OCI-M1 (cell line): ENCODE measurements around the gene TGFB1.
"Not testable (repeated sequence)": the region's sequence is repeated elsewhere in the genome, so short reads cannot be mapped to it uniquely, and the experiment has no call there.

Experiments
- DNase-seq: peaks from one replicate; lab custom pipeline; 2025; lab: John Stamatoyannopoulos, UW

The TGFB1 gene

DNA sequence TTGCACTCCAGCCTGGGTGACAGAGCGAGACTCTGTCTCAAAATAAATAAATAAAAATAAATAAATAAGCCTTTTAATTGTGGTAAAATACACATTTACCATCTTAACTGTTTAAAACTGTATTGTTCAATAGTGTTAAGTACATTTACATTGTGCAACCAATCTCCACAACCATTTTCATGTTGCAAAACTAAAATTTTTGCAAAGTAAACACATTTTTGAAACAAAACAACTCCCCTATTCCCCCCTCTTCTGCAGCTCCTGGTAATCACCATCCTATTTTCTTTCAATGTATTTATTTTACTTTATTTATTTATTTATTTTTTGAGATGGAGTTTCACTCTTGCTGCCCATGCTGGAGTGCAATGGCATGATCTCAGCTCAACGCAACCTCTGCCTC, 16.0 kb upstream of the TGFB1 start:
- DNase-seq: no peak

DNA sequence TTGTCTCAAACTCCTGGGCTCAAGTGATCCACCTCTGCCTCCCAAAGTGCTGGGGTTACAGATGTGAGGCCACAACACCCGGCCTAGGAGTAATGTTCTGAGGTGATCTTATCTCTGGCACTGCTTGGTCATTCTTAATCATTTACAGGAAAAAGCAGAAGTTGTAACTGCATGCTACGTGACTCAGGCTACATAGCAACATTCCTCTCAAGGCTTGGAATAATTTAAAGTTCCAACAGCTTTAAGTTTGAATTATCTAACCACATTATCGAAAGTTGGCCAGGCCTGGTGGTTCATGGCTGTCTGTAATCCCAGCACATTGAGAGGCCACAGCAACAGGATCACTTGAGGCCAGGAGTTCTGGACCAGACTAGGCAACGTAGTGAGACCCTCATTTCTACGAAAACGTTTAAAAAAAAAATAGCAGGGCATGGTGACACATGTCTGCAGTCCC, 14.2 kb upstream of the TGFB1 start:
- DNase-seq: peak; percentile 98

DNA sequence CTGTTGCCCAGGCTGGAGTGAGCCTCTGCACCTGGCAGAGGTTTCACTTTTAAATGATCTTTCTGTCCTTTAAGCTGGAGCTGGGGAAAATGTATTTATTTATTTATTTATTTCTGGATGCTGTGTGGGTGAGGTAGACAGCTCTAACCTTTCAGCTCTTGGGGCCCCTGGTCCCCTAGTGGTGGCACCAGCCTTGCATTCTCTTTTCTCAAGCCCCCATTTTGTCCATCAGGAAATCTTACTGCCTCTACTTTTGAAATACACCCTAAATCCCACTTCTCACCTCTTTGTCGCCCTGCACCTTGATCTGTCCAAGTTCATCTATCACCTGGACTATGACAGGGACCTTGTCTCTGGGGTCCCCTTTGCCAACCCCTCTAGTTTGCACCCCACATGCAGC, 12.4 kb upstream of the TGFB1 start:
- peak; percentile 55 for DNase-seq

DNA sequence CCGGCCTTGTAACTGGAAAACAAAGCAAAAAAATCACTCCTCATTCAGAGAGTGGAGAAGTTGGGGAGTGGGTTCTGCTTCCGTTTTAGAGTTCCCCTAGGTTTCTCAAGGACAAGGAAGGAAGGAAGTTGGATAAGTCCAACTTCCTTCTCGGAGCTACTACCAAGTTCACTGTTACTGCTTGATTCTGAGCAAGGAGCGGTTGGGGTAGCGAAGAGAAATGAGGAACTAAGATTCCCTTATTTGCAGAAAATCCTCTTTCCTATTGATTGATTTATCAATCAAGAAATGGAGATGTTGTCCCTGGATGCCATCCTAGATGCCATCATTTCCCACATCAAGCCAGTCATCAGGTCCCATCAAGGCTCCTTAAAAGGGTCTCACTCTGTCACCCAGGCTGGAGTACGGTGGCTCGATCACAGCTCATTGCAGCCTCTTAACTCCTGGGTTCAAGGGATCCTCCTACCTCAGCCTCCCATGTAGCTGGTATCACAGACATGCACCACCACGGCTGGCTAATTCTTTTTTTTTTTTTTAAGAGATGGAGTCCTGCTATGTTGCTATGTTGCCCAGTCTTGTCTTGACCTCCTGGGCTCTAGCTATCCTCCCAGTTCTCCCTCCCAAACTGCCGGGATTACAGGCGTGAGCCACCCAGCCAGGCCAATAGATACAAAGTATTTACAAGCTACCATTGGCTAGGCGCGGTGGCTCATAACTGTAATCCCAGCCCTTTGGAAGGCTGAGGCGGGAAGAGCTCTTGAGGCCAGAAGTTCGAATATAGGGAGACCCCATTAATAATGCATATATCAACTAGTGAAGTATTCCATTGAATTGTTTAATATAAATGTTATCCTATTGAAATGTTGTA, 11.0 kb upstream of the TGFB1 start:
- DNase-seq: peak; percentile 90

DNA sequence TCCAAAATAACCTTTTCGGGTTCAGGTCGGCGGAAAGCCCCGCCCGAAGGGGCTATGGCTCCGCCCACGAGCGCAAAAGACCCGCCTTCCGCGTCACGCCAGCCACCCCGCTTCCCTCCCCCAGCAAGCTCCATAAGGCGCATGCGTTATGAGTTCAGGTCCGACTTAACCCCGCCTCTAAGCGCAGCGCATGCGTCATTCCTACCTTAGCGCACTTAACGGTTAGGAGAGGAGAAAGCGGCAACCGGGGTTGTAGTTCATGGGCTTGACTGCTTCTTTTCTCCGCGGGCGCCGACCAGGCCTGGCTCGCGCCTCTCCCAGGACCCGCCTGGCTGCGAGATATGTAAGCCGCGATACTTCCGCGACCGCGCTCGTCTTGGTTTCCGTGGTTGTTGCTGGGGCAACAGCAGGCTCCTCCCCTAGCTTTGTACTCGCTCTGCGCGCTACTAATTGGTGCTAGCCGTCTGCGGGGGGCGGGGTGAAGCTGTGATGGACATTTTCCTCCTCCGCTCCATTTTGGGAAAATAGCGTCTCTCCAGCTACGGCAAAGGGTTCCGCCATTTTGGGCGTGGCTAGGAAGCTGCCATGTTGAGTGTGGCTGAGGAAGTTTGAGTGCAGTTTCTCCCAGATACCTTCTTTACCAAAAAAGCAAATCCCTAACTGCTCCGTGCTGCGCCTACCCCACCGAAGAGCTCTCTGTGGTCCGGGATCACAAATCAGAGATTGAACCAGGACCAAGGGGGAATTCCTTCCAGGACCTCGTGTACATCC, 10.2 kb upstream of the TGFB1 start, which contains the start of gene B9D2:
Gene B9D2, minus strand, starts transcription at position 397 of the 771 bp plus-strand sequence. CDS start 630 bp downstream, outside the sequence.
- peak; percentile 100 for DNase-seq

DNA sequence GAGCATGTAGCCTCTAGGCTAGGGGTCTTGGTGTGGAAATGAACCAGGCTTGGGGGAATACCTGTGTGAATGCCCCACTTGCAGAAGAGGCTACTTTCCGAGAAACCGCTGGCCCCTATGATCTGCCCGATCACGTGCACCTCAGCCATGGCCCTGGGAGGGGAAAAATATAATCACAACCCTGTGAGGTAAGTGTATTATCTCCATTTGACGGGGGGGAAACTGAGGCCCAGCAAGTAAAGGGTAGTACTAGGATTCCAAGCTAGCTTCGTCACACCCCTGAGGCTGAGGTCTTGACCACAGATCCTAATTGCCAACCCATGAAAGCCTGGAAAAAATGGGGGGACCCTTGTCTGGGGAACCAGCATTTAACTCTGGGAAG, 9.6 kb upstream of the TGFB1 start:
- no peak for DNase-seq

DNA sequence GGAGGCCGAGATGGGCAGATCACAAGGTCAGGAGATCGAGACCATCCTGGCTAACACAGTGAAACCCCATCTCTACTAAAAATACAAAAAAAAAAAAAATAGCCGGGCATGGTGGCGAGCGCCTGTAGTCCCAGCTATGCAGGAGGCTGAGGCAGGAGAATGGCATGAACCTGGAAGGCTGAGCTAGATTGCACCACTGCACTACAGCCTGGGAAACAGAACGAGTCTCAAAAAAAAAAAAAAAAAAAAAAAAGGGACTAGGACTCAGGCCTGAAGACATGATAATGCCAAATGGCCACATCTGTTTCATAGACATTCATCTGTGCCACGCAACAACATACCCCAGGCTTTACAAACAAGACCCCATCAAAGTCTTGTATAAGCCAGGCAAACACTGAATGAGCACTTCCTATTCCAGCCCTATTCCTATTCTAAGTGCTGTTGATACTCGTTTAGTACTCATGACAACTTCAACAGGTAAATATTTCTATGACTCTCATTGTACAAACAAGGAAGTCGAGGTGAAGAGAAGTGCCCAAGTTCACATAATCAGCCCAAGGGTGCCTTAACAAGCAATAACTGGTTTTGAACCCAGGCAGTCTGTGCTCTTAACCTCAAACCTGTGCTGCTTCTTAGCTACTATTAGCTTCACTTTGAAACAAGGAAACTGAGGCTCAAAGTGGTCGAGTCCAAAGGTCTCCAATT, 8.6 kb upstream of the TGFB1 start:
- no peak for DNase-seq

DNA sequence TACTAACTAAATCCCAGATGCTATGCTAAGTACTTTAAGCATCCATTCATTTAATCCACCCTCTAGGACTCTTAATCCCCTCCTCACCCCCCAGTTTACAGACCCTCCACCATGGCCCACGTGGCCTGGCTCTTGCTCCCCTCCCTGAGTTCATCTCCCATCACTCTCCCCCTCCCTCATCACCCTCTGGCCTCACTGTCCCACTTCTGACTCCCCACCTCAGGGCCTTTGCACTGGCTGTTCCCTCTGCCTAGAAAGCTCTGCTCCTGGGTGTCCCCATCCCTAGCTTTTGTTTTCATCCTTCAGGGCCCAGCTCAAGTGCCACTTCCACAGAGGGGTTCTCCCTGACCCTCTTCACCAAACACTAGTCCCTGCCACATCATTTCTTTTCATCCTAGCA, 6.0 kb upstream of the TGFB1 start:
- DNase-seq: no peak

DNA sequence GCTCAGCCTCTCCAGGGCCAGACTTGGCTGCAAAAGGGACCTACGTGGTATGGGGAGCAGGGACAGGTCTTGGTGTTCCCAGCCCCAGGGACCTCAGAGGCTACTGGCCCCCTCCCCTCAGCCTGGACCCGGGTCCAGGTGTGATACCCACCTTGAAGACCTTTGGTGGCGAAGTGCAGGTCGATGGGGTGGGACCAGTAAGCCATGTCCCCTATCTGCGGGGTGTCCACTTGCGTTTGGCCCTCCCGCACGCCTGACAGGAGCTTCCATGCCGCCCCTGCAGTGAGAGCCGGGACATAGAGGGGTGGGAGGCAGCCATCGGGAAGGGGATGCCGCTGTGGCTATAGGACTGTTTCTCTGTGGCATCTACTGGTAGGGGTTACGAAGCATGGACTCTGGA, 4.0 kb upstream of the TGFB1 start:
- no peak for DNase-seq

DNA sequence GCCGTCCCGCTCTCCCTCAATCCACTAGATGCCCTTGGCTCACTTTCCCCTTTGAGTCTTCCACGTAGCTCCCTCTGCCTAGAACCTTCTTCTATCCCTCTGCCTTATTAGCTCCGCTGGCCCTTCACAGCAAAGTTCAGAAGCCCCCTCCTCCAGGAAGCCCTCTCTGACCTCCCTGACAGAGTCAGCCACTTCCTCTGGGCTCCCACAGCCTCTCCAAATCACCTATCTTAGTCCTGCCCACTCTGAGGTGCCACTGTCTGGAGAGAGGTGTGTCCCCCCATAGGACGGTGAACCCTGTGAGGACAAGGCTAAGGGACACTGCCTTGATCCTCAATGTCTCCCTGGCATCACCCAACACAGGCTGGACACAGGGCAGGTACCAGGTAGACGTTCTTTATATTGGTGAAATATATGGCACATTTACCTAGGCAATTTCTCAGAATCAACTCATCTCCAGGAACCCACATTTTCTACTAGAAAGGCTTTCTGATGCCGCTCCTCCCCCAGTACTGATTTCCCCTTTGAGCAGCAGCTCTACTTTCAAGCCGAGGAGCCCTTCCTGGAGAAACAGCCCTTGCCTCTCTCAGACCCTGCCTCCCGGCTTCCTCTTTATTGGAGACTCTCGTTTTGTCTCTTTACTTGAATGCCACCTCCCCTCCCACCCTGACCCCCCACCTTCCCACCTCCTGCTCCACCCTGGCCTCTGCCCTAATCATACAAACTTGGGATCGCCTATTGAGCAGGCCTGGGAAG, 3.4 kb upstream of the TGFB1 start:
- no peak for DNase-seq

DNA sequence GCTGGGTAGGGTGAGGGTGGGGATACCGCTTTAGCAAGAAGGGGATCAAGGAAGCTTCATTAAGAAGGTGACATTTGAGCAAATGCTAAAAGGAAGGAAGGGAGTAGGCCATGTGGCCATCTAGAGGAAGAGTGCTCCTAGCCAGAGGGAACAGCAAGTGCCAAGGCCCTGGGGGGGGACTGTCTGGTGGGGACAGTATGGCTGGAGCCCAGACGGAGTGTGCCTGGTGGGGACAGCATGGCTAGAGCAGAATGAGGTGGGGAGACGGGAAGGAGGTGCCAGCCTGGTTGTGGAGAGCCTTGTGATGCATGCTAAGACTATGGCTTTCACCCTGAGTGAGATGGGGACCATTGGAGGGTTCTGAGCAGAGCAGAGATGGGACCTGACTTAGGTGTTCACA, 2.1 kb upstream of the TGFB1 start:
- DNase-seq: no peak

DNA sequence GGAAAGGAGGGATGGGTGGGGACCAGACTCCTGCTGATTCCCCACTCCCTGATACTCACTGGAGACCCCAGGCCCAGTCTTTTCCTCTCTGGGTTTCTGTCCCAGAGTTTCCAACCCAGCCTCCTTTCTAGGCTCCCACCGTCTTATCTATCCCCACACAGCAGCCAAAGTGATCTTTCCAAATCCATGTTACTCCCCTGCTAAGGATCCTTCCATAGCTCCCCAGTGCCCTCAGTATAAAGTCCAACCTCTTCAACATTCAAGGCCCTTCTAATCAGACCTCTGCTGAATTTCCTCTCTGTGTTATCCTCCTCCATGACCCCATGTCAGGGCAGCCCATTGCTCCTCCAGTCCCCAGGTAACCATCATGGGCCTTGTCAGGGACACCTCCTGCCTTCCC, 1.3 kb upstream of the TGFB1 start:
- no peak for DNase-seq

DNA sequence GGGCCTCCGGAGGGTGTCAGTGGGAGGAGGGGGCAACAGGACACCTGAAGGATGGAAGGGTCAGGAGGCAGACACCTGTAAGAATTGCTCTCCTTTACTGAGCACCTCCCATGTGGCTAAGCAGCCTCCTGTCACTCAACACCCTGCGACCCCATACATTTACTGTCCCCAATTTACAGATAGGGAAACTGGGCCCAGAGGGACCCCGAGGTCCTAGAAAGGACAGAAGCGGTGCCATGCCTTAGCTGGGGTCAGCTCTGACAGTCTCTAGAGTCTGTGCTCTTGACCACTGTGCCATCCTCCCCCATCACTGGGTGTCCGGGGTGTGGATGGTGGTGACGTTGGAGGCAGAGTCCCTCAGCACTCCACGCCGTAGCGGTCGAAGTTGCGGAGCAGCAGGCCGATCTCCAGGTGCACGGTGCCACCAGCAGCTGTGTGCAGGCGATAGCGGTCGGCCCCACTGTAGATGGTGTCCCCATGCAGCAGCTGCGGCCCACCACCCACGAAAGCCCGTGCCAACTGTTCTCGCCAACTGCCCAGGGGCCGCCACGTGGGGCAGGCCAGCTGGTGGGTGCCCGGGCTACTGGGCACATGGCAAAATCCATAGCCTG, 726 bp upstream of the TGFB1 start:
- DNase-seq: no peak

DNA sequence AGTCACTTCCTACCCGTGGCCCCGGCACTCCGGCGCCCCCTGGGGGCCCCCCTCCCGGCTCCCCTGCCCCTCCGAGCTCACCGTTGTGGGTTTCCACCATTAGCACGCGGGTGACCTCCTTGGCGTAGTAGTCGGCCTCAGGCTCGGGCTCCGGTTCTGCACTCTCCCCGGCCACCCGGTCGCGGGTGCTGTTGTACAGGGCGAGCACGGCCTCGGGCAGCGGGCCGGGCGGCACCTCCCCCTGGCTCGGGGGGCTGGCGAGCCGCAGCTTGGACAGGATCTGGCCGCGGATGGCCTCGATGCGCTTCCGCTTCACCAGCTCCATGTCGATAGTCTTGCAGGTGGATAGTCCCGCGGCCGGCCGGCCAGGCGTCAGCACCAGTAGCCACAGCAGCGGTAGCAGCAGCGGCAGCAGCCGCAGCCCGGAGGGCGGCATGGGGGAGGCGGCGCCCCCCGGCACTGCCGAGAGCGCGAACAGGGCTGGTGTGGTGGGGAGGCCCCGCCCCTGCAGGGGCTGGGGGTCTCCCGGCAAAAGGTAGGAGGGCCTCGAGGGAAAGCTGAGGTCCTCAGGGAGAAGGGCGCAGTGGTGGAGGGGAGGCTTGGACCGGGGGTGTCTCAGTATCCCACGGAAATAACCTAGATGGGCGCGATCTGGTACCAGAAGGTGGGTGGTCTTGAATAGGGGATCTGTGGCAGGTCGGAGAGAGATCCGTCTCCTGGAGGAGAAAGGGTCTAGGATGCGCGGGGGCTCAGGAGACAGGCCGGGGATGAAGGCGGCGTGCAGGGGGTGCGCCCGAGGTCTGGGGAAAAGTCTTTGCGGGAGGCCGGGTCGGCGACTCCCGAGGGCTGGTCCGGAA, 885 bp downstream of the TGFB1 start:
- peak; percentile 90 for DNase-seq

DNA sequence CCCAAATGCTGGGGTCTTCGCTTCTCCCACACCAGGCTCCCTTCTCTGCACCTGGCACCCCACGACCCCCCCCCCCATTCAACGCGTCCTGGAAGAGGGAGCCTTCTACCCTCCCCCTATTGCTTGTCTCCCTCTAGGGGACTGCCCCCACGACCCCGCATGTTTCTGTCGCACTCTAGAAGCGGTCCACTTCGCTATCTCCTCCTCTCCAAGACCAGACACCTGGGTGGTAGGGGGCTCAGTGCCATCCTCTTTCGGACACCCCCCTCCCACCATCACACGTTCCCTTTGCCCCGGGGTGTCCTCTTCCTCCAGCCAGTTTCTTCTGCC, 1.5 kb downstream of the TGFB1 start:
- no peak for DNase-seq

DNA sequence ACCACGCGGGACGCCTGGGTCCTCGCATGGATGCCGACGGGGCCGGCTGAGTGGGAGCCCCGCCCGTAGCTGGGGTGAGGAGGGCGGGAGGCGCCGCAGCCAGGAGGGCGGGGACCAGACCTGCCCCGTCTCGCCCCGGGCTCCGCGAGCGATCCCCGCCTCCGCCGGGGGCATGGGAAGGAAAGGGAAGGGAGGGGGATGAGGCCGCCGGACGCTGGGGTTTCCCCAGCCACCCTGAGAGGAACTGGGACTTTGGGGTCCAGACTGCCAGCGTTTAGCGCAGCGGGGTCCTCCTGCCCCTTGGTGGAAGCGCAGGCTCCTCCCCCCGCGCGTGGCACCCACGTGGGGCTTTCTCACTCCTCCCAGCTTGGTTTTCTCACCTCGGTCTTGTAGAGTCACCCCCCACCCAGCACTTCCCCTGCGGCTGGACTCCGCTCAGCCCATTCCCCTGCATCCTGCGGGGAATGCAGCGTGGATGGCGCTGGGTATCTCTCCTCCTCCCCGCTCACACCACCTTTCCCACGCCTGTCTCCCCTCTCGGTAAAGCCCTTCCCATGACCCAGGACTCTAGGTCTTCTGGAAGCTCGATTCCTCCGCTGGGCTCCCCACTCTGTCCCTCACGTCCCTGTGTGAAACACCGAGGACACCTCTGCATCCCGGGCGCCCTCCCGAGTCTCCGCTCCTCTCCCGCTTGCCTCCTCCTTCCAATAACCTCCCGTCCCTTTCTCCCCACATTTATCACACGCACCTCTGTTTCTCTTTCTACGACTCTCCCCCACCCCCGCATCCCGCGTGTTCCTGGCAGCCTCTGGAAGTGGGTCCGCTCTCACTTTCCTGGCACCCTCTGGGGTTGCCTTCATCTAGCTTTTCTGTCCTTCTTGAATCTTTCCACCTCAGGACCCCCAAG, 2.1 kb downstream of the TGFB1 start:
- DNase-seq: peak; percentile 86

DNA sequence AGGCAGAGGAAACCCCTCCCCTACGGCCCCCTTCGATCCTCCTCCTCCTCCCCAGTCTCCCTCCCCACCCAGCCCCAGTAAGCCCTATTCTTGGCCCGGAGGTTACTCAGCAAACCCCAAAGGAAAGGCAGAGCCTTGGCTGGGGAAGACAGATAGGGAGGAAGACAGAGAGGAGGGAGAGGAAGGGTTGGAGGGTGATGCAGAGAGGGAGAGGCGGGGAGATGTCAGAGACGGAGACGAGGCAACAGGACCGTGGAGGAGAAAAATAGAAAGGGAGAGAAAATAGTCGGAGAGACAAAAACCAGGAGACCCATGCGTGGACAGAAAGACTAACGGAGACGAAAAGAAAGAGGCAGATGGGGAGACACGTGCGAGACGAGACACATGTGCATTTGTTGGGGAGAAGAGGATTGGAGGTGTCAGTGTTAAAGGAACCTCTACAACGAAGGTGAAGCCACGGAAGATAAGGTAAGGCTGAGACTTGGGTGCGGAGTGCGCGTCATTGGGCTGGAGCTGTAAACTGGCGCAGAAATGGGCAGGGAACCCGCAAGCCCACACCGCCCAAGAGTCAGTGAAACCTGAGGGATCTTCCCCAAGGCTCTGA, 2.9 kb downstream of the TGFB1 start:
- DNase-seq: peak; percentile 72

DNA sequence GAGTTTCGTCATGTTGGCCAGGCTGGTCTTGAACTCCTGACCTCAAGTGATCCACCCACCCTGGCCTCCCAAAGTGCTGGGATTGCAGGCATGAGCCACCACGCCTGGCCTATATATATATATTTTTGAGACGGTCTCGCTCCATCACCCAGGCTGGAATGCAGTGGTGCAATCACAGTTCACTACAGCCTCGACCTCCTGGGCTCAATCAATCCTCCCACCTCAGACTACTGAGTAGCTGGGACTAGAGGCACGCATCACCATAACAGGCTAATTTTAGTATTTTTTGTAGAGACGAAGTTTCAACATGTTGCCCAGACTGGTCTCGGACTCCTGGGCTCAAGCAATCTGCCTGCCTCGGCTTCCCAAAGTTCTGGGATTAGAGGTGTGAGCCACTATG, 6.8 kb downstream of the TGFB1 start:
- not testable (repeated sequence) for DNase-seq

DNA sequence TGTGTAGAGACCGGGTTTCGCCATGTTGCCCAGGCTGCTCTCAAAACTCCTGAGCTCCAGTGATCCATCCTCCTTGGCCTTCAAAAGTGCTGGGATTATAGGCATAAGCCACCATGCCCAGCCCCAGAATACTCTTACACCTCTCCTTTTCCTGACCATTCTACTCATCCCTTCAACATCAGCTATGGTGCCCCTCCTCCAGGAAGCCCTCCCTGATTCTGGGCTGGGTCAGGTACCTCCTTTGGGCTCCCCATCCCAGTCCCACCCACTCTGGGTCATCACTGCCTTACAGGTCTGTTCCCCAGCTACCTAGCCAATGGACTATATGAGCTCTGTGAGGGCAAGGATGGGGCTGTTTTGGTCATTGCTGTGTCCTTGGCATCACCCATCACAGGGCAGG, 9.6 kb downstream of the TGFB1 start:
- DNase-seq: no peak
